Endometrial microvascular endothelial cells (primary cell): ENCODE data around the gene WDR88. TPM values are rescaled to one million over a fixed set of nuclear protein-coding genes. Genes with fewer than 3 reads are reported as not detected.

Experiments used
- in situ Hi-C: cut with HindIII; loops from 2 replicates; pipeline ENCODE4 v1.10.0; 2017; ENCODE audit warnings: low sequenced_read_pairs, low pct_unique_long_range_greater_than_20kb; ENCODE audit errors: inconsistent ontology term
- total RNA-seq: library from RNA; depleted of rRNA; stranded (reverse); fragments of >200 nt; gene quantifications from one replicate; pipeline ENCODE4 v1.2.3, GENCODE V29; 2015; ENCODE audit errors: inconsistent ontology term

The WDR88 gene
- total RNA-seq, 1 donor from 2014 or later = not detected

GRCh38 chr19:33193269-33193864, 61.5 kb downstream of the WDR88 start:
- in situ Hi-C loops = no loop called here

- in situ Hi-C loops = no loop called here
Measured at GRCh38 chr19:33193865-33194362, 62.0 kb downstream of the WDR88 start, which contains the start of gene LRP3. Gene LRP3 (plus strand): TSS chr19:33194330. CDS start chr19:33194786, 456 bp downstream.

DNA sequence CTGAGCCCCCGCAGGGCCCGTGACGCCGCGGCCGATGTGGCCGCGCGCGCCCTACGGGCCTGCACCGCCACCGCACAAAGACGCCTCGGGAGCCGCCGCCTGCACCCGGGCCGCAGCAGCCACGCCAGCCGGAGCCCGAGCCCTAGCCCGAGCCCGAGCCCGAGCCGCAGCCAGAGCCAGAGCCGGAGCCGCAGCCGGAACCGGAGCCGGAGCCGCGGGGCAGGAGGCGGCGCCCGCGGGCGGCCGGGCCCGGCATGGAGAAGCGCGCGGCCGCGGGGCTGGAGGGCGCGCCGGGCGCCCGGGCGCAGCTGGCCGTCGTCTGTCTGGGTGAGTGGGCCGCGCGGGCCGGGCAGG, 62.6 kb downstream of the WDR88 start:
- in situ Hi-C loops = no loop called here

- in situ Hi-C loops = no loop called here
Measured at GRCh38 chr19:33194886-33195644, 63.2 kb downstream of the WDR88 start.

DNA sequence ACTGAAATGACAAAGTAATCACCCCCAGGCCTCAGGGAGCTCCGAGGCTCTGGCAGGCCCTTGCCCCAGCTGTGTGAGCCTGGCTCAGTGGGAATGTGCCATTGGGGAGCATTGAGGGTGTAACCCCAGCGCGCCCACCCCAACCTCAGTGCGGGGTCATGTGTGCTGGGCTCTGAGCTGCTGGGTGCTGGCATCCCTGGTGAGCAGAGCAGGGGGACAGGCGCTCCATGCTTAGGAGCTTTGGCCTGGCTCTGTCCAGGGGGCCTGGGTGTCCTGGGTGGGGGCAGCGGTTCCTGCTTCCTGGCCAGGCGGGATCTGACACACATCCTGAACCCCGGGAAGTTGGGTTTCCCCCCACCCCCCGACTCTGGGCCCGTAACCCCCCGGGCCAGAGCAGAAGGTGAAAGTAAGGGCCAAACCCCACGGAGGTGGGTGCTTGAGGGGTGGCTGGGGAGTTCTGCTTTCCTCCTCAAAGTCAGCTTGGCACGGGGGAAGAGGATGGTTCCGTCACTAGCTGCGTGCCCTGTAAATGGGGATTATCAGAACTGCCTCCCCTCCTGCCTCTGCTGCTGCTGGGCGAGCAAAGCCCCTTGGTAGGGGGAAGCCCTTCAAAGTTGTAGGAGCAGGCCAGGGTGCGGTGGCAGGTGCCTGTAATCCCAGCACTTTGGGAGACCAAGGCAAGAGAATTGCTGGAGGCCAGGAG, 63.9 kb downstream of the WDR88 start:
- in situ Hi-C loops = no loop called here

GRCh38 chr19:33196446-33197193, 64.7 kb downstream of the WDR88 start:
- in situ Hi-C loops = no loop called here

GRCh38 chr19:33197591-33198000, 65.7 kb downstream of the WDR88 start:
- in situ Hi-C loops = no loop called here

DNA sequence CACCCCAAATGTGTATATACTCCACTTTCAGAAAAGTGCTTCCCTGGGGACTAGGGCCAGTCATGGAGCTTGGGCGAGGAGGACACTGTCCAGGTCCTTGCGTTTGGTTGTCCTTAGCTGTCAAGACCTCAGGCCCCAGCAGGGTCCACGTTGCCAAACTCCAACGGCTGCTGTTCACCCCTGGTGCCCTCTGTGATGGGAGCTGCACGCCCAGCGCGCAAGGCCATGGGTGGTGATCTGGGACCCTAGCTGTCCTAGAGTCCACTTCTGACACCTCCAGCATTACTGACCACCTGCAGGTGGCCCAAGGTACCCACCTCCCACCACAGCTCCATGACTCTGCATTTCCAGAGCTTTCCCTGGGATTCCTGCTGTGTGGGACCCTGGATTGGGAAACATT, 66.3 kb downstream of the WDR88 start:
- in situ Hi-C loops = no loop called here

GRCh38 chr19:33199441-33200265, 67.7 kb downstream of the WDR88 start:
- in situ Hi-C loops = no loop called here

- in situ Hi-C loops = no loop called here
Measured at GRCh38 chr19:33201473-33201872, 69.6 kb downstream of the WDR88 start.

DNA sequence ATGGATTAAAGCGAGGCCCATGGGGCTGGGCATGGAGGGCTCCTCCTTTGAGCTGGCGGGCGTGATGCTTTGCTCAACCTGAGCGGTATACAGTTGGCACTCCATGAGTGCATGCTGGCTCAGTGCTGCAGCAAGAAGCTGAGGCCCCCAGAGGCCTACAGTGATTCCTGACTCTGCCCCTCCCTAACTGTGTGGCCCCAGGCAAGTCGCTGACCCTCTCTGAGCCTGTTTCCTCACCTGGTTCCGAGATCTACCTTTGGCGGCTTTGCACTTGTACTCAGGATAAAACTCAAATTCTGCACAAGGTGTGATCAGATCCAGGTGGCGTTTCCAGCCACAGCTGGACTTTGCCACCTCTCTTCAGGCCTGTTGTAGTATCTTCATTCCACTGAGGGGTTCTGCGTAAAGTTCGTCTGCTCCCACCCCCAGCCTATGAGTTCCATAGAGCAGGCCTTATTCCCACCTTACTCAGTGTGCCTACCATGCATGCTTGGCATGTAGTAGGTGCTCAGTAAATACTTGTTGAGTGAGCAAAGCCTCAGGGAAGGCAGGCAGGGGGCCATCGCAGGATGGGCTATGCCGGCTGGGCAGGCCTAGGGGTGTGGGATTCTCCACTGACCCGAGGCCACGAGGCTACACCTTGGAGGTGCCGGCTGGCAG, 70.1 kb downstream of the WDR88 start:
- in situ Hi-C loops = no loop called here

DNA sequence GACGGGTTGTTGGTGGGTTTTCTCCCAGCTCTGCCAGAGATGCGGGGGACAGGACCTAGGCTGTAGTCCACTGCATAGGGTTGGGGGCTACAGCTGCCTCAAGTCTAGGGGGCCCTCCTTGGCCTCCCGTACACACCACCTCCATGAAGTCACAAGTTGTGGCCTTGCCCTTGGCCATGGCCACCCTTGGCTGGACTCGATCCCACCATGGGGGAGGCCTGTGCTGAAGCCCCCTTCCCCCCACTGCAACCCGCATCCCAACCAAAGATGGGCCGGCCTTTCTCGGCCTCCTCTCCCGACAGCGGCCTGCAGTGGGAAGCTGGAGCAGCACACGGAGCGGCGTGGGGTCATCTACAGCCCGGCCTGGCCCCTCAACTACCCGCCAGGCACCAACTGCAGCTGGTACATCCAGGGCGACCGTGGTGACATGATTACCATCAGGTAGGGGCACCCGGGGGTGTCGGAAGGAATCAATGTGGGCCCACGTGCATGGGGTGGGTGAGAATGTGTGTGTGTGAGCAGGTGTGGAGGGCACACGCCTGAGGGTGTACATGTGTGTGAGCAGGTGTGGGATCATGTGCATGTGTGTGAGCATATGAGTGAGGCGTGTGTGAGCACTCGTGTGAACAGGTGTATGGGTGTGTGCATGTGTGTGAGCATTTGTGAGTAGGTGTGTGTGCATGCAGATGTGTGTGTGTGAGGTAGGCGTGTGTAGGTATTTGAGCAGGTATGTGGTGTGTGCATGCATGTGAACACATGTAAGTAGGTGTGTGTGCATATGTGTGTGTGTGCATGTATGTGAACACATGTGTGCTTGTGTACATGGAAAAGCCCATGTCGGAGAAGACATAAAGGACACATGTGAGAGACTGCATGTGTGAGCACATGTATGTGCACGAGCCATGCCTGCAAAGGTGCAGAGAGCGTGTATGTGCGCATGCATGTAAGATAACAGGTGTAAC, 70.9 kb downstream of the WDR88 start:
- in situ Hi-C loops = no loop called here

- in situ Hi-C loops = no loop called here
Measured at GRCh38 chr19:33203529-33203928, 71.6 kb downstream of the WDR88 start.

- in situ Hi-C loops = no loop called here
Measured at GRCh38 chr19:33204136-33204973, 72.4 kb downstream of the WDR88 start.

- in situ Hi-C loops = no loop called here
Measured at GRCh38 chr19:33205110-33205509, 73.2 kb downstream of the WDR88 start.
